Amniotic epithelial cell (primary cell): Measurements from ENCODE around the gene BTG2.
A peak's percentile ranks its signal among the peaks of the same experiment; 100 is the strongest.
"Not testable (repeated sequence)": the region's sequence is repeated elsewhere in the genome, so short reads cannot be mapped to it uniquely, and the experiment has no call there.

Experiments
- DNase-seq: peaks from one replicate; pipeline ENCODE4 v3.0.0-alpha.2; 2010; ENCODE audit warnings: low read depth

BTG2 gene

GRCh38 chr1:203304919-203305808, at the start of gene BTG2:
BTG2 (plus strand) TSS chr1:203305519; CDS start chr1:203305607, 88 bp downstream.
- peak; percentile 79 for DNase-seq

DNA sequence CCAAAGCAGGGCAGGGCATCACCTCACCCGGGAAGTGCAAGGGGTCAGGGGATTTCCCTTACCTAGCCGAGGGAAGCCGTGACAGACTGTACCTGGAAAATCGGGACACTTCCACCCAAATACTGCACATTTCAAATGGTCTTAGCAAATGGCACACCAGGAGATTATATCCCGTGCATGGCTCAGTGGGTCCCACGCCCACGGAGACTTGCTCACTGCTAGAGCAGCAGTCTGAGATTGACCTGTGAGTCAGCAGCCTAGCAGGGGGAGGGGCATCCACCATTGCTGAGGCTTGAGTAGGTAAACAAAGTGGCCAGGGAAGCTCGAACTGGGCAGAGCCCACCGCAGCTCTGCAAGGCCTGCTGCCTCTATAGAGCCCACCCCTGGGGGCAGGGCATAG, 48.7 kb upstream of the BTG2 start:
- not testable (repeated sequence) for DNase-seq

DNA sequence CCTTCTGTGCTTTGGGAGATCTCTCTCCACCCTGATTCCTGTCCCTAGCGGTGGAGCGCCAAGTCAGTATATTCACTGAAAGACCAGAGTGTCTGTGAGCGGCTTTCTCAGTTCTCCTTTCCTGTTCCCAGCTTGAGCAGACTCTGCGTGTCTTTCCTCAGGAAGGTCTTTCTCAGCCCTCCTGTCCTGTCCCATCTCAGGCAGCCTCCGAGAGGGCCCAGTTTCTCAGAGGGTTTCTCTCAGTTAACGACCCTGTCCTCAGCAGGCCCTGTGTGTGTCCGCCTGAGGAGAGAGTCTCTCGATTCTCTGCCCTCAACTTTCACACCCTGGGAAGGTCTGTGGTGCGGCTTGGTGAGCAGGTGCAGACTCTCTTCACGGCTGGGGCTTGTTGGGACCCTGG, 41.8 kb upstream of the BTG2 start:
- DNase-seq = no peak

DNA sequence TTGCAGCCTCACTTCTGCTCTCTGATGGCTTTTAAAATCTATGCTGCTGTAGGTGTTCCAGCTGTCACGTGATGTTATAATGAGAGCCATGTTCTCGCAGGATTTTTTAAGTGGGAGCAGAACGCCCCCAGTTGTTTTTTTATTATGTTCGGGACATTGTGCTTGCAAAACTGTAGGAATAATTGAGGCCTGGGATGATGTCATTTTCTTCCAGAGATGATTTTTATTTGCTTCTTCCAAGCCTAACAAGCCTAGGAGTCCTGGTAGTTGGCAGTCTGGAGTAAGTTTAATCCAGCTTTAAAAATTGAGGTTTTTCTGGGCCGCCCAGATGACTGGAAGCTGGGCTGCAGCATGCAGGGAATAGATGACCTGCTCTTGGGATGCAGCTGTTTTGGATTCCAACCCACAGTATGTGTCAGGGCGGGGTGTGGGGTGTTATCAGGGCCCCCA, 41.2 kb upstream of the BTG2 start:
- no peak for DNase-seq

DNA sequence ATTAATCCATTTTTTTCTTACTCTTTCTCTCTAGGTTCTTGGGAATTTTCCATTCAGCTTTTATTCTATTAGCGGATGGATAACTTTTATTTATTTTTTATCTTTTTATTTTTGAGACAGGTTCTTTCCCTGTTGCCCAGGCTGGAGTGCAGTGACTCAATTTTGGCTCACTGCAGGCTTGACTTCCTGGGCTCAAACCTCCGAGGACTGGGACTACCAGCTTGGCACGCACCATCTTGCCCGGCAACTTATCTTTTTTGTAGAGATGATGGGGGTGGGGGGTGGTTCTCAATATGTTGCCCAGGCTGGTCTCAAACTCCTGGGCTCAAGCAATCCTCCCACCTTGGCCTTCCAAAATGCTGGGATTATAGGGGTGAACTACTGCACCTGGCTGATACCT, 39.8 kb upstream of the BTG2 start:
- DNase-seq = no peak

GRCh38 chr1:203266140-203266539, 39.2 kb upstream of the BTG2 start:
- not testable (repeated sequence) for DNase-seq

DNA sequence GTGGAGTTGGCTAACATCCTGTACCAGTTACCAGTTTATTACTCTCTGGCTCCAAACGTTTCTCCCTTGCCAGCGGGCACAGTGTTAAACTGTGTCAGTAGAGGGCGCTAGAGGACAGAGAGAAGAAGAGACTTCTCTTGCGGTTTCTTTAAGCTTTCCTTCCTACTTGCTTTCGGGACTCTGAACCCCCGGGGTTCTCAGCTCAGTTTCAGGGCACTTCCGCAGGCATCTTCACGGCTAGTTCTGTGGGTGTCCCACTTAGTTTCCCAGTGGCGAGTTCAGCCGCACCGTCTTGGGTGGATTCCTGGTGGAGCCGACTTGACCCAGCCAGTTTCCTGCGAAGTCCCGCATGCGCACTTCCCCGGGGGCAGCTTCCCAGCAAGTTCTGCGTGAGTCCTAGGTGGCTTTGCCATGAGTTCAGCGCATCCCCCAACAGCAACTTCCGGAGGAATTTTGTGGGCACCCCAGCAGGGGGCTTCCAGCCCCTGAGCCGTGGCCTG, 37.9 kb upstream of the BTG2 start:
- peak; percentile 80 for DNase-seq

GRCh38 chr1:203267912-203268311, 37.4 kb upstream of the BTG2 start:
- DNase-seq = no peak

GRCh38 chr1:203268901-203269653, 36.2 kb upstream of the BTG2 start:
- peak; percentile 69 for DNase-seq

DNA sequence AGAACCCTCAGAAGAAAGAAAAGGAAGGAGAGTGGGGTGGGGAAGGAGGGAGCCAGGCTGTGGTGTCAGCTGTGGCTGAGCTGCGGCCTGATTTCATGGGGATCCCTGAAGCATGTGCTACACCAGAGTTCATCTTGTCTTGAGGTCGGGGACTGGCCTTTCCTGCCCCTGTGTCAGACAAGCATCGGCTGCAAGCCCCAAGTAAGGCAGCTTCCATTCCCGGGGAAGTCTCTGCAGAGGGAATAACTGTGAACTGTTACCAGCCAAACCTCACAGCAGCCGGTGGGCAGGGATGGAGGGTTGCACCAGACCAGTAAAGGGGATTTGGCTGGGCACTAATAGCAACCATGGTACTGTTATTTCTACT, 35.7 kb upstream of the BTG2 start:
- DNase-seq = no peak

GRCh38 chr1:203270448-203270847, 34.9 kb upstream of the BTG2 start:
- DNase-seq = no peak

- DNase-seq = peak; percentile 77
Observed at GRCh38 chr1:203271018-203271743, 34.1 kb upstream of the BTG2 start.

GRCh38 chr1:203271962-203272632, 33.2 kb upstream of the BTG2 start:
- no peak for DNase-seq

GRCh38 chr1:203272633-203273205, 32.6 kb upstream of the BTG2 start:
- DNase-seq = no peak

GRCh38 chr1:203273206-203273868, 32.0 kb upstream of the BTG2 start:
- peak; percentile 62 for DNase-seq

DNA sequence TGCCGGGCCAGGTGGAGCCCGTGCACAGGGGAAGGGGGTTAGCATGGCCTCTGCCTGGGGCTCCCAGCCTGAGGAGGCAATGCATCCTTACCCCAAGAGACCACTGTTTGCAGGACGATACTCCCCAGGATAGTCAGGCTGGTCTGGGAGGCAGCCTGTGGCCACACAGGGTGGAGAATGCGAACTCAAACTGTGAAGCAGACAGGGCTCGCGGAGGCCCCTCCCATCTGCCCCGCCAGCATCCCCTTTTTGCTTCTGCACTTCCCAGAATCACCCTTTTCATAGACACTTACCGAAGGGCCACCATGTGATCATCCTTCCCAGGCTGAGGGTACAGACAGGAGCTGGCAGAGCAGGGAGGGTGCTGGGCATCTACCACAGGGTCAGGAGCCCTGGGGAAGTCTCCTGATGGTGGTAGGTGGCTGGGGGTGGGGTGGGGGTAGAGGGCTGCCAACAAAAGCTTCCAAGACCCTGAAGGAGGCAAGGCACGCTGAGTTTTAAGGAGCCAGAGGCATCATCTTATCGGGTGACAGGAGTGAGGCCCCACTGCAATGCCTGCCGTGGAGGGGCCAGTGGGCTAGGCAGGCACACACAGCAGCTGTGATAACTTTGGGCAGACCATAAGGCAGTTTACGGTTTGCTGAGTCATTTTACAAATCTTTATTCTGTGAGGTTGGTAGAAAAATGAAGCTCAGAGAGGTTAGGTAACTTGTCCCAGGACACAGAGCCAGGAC, 31.3 kb upstream of the BTG2 start:
- DNase-seq = no peak

GRCh38 chr1:203274603-203275381, 30.5 kb upstream of the BTG2 start:
- no peak for DNase-seq

- no peak for DNase-seq
Observed at GRCh38 chr1:203275656-203276272, 29.6 kb upstream of the BTG2 start.

DNA sequence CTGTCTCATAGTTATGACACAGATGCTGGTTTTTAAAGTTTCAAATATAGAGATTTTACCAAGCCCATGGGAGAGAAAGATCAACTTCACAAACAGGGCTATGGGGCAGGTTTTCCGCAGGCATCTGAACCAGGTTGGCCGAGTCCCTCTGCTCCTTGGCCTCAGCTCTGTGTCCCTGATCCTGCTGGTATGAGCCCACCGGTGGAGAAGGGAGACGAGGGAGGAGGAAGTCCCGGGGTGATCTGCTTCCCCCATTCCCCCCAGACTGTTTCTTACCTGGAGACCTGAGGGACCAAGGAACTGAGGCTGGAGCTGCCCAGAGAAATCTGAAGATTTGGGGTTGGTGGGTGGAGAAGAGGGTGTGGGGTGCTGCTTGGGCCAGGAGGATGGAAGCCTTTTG, 28.9 kb upstream of the BTG2 start:
- no peak for DNase-seq
